ENCODE measurements around the gene NXPH1. TPM values are rescaled to one million over a fixed set of nuclear protein-coding genes. Genes with fewer than 3 reads are reported as not detected.

Gene NXPH1
- total RNA-seq, 4 donors from 2014 or later = not detected

DNA sequence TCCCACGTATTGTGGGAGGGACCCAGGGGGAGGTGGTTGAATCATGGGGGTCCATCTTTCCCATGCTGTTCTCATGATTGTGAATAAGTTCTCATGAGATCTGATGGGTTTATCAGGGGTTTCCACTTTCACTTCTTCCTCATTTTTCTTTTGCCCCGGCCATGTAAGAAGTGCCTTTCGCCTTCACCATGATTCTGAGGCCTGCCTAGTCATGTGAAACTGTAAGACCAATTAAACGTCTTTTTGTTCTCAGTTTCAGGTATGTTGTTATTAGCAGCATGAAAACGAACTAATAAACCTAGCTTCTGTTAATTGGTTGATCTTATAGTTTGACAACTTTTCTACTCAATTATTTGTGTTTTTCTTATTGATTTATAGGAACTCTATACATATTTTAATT is 206.3 kb downstream of the NXPH1 start:
- 74 to 82% methylated on average over 5 of the region's 5 CpGs for WGBS, 2 donors
- no peak for DNase-seq (ENCODE audit: low spot score in 2 of 2)
- no peak overlapping the region for H3K4me3 ChIP-seq (ENCODE audit: low read depth, poor library complexity, severe bottlenecking)
- TF ChIP-seq, protein P1, sequence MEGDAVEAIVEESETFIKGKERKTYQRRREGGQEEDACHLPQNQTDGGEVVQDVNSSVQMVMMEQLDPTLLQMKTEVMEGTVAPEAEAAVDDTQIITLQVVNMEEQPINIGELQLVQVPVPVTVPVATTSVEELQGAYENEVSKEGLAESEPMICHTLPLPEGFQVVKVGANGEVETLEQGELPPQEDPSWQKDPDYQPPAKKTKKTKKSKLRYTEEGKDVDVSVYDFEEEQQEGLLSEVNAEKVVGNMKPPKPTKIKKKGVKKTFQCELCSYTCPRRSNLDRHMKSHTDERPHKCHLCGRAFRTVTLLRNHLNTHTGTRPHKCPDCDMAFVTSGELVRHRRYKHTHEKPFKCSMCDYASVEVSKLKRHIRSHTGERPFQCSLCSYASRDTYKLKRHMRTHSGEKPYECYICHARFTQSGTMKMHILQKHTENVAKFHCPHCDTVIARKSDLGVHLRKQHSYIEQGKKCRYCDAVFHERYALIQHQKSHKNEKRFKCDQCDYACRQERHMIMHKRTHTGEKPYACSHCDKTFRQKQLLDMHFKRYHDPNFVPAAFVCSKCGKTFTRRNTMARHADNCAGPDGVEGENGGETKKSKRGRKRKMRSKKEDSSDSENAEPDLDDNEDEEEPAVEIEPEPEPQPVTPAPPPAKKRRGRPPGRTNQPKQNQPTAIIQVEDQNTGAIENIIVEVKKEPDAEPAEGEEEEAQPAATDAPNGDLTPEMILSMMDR (IDR thresholded peaks at IDR 0.05) = no peak
- TF ChIP-seq POLR2A (IDR thresholded peaks at IDR 0.05) = no peak
- intact Hi-C loops (cut with DNase I; ENCODE audit: low total_unique reads) = no loop called here

DNA sequence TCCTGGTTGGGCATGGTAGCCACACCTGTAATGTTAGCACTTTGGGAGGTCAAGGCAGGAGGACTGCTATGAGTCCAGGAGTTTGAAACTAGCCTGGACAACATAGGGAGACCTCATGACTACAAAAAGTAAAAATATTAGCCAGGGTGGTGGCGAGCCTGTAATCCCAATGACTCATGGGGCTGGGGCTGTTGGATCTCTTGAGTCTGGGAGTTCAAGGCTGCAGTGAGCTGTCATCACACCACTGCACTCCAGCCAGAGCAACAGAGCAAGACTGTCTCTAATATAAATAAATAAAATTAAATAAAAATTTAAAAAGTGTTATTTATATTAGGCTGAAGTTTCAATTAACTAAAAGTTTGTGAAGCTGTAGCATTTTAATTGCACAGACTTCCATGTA is 207.3 kb downstream of the NXPH1 start:
- DNase-seq (ENCODE audit: low spot score in 2 of 2) = no peak
- 67 to 81% methylated on average over 1 of the region's 1 CpG for WGBS, 2 donors
- no peak overlapping the region for H3K4me3 ChIP-seq (ENCODE audit: low read depth, poor library complexity, severe bottlenecking)
- intact Hi-C loops (cut with DNase I; ENCODE audit: low total_unique reads) = no loop called here
- TF ChIP-seq, protein P1 (IDR thresholded peaks at IDR 0.05) = no peak
- no peak for TF ChIP-seq POLR2A (IDR thresholded peaks at IDR 0.05)

DNA sequence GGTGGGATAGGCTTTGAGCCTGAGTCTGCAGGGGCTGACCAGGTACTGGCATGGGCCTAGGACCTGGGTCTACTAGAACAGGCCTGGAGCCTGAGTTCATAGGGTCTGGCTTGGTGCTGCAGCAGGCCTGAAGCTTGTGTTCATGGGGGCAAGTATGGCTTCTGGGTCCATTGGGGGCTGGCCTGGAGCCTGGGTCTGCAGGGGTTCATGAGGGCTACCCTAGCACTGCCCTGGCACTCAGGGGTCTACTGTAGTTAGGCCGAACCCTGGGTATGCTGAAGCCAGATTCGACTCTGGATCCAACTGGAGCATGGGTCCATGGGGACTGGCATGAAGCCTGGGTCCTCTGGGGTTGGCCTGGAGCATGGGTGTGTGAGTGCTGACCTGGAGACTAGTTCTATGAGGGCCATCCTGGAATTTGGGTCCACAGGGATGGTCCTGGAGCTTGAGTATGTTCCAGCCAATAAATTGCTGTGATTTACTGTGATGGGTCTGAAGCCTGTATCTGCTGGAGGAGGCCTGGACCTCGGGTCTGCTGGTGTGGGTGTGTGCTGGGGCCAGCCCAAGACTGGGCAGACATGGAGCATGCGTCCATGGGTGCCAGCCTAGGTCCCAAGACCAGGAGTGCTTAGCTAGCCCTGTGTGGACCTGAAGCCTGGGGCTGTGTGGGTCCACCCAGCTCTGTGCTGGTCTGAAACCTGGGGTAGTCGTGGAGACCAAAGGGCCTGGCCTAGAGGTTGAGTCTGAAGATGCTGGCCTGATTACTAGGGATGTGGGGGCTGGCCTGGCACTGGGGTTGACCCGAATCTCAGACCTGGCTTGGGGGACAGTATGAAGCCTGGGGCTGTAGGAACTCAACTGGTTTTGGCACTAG is 235.5 kb downstream of the NXPH1 start:
- intact Hi-C loops (cut with DNase I; ENCODE audit: low total_unique reads) = no loop called here
- DNase-seq (ENCODE audit: low spot score in 2 of 2) = no peak
- no peak overlapping the region for H3K4me3 ChIP-seq (ENCODE audit: low read depth, poor library complexity, severe bottlenecking)
- WGBS, 2 donors = 74 to 76% methylated on average over 4 to 6 of the region's 6 CpGs
- no peak for TF ChIP-seq POLR2A (IDR thresholded peaks at IDR 0.05)
- TF ChIP-seq, protein P1 (IDR thresholded peaks at IDR 0.05) = no peak

DNA sequence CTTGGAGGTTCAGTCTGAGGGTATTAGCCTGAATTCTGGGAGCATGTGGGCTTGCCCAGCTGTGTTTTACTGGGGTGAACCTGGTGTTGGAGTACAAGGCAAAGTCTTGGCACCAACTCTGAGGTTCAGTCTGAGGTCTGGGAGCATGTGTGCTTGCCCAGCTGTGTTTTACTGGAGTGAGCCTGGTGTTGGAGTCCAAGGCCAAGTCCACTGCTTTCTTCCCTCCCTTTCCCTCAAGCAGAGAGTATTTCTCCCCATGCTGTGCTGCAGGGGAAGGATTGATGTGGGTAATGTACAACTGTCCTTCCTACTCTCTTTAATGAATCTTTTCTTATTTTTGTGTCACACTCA is 236.1 kb downstream of the NXPH1 start:
- intact Hi-C loops (cut with DNase I; ENCODE audit: low total_unique reads) = no loop called here
- no peak for DNase-seq (ENCODE audit: low spot score in 2 of 2)
- TF ChIP-seq, protein P1 (IDR thresholded peaks at IDR 0.05) = no peak
- TF ChIP-seq POLR2A (IDR thresholded peaks at IDR 0.05) = no peak
- no peak overlapping the region for H3K4me3 ChIP-seq (ENCODE audit: low read depth, poor library complexity, severe bottlenecking)

DNA sequence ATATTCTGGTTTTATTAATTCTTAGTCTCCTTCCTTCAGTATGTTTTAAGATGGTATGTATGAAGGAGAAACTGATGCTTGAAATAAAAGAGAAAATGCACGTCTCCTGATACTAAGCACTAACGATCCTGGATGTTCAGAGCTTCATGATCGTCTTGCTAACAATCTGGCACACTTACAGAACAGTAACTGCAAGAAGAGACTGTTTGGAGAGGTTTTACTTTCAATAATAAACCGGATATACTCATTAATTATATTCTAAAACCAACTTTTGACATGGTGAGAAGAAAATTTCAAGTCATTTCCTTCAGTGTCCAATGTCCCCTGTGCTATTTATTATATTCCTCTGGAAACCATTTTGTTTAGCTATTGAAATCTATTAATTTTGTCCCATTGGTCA is 251.0 kb downstream of the NXPH1 start:
- DNase-seq (ENCODE audit: low spot score in 2 of 2) = no peak
- intact Hi-C loops (cut with DNase I; ENCODE audit: low total_unique reads) = no loop called here
- TF ChIP-seq POLR2A (IDR thresholded peaks at IDR 0.05) = no peak
- TF ChIP-seq, protein P1 (IDR thresholded peaks at IDR 0.05) = no peak
- WGBS, 2 donors = 62 to 64% methylated on average over 4 of the region's 4 CpGs
- no peak overlapping the region for H3K4me3 ChIP-seq (ENCODE audit: low read depth, poor library complexity, severe bottlenecking)

Measured in lower leg skin (tissue), 4 donors.